Activated T-helper 1 cell treated with anti-CD3 and anti-CD28 coated beads, Interleukin-2, amount 50 U/mL, for 16 hours (primary cell): ENCODE measurements around the gene PTPRN.

Experiments
- DNase-seq, 2 donors: peaks; one replicate each; pipeline ENCODE4 v3.0.0-alpha.2; 2020; ENCODE audit warnings: low read depth in 1 of 2, low spot score in 1 of 2

PTPRN gene

DNA sequence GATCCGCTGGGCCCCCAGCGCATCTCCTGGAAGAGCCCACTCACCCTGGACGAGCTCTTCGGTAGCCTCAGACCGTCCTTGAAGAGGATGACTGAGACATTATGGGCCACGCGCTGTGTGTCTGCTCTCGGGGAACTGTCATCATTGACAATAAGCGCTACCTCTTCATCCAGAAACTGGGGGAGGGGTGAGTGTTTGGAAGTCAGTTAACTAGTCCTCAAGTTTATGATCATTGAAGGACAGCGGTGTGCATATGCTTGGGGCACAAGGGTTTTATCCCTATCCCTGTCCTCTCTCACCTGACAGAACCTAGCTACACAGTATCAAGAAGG lies 63.3 kb downstream of the PTPRN start:
- DNase-seq = no peak

DNA sequence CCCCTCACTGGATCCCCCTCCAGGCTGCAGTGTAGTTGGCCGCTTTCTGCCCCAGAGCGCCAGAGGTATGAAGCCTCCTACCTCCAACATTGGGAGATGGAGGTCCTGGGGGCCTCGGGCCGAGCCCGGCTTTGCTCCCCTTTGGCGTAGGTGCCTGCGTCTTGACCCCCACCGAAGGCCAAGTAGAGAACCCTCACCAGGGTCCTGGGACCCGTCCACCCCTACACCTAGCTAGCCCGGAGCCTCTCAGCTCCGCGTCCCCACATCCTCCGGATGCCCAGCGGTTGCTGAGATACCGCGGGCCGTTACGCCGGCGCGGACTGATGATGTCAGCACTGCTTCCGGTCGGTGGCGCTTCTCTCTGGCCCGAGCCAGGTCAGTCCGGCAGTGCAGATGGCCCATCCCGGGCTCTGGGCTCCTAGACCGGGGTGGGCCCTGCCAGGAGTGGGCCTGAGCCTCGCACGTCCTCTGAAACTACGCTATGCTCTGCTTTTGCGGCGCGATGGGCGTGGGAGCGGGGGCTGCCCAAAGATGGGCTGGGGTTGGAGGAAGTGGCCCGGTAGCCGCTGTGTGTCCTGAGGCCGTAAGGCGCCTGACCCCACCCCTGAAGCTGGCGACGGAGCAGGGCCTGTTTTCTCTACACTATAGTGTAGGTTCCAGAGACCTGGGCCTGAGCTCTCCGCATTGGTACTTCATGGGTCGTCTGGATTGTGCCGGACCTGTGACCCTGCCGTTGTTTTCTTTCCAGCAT lies 63.9 kb downstream of the PTPRN start, which contains the start of the genes GLB1L and STK16:
Gene GLB1L, minus strand, starts transcription at position 297 of the 751 bp plus-strand sequence. CDS start 1,871 bp downstream, outside the sequence.
Gene STK16, plus strand, starts transcription at position 332 of the 751 bp plus-strand sequence. CDS start 521 bp downstream, outside the sequence.
- peak; percentile 83 to 85 for DNase-seq

DNA sequence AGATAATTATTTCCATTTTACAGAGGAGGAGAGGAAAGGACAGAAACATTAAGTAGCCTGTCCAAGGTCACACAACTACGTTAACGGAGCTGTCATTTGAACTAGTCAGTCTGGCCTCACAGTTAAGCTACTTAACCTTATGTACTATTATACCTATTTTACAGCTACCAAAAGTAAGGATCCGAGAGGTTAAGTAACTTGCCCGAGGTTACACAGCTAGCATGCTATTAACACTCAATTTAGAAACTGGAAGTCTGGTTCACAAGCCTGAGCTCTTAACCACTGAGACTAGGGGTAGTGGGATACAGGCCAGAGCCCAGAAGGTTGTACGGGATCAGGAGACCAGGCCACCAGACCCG lies 64.4 kb downstream of the PTPRN start:
- no peak for DNase-seq

DNA sequence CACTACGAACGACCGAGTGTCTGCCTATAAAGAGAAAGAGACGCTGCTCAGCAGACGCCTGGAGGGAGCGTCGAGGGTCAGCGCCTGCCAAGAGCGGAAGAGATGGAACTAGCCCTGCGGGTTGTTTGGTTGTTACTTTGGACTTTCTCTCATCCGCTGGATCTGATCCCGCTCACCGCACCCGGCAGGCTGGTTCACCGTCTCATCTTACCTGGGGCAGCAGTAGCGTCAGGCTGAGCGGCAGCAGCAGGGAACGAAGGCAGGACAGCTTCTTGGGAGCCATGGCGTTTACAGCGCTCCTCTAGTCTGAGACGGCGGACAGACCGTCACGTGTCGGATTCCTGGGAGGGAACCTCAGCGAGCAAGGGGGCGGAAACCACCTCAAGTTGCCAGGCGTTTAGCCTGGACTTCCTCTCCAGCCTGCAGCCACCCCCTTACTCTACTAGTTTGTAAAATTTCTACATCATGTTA lies 65.9 kb downstream of the PTPRN start:
- DNase-seq = no peak
